GM06990 (cell line): ENCODE measurements around the gene ZNF200.

Source experiments
- DNase-seq: peaks from one replicate; pipeline ENCODE4 v3.0.0-alpha.2; 2011; ENCODE audit not compliant: insufficient read length; ENCODE audit errors: extremely low read depth
- H3K27me3 ChIP-seq: replicated peaks from 2 replicates; pipeline ENCODE4 v1.6.0; 2011; ENCODE audit warnings: low read length; ENCODE audit not compliant: control insufficient read depth, insufficient read depth
- H3K36me3 ChIP-seq: 2 replicates; pipeline ENCODE4 v1.5.1; 2011; ENCODE audit warnings: low read length; ENCODE audit not compliant: control insufficient read depth, insufficient read depth
- H3K4me3 ChIP-seq: replicated peaks from 2 replicates; pipeline ENCODE4 v1.5.1; 2011; ENCODE audit warnings: low read depth, mild to moderate bottlenecking, control low read depth, low read length
- TF ChIP-seq, protein P1 (sequence below): IDR thresholded peaks from 2 replicates; pipeline ENCODE4 v1.5.1; 2011; ENCODE audit warnings: low read length, control low read depth, mild to moderate bottlenecking, inconsistent platforms; ENCODE audit not compliant: insufficient read depth, poor library complexity, severe bottlenecking

ZNF200 gene

DNA sequence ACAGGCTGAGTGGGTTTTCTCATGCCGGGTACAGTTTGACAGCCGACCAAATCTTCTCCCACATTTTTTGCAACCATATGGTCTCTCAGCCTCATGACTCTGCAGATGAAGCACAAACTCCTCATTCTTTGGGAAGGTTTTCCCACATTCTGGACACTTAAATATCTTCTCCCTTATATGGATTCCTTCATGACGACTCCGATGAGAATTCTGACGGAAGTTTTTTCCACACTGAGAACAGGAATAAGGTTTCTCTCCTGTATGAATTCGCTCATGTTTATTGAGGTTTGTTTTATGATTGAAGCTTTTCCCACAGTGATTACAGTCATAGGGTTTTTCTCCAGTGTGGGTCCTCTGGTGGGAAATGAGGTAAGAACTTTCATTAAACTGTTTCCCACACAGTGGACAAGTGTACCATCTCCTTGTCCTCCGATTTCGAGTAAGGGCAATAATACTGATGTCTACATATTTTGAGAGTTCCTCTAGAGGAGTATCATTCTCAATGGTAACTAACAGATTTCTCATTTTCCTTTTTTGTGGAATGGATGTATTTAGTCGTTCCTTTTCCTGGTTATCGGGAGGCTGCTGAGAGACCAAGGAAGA, 10.9 kb downstream of the ZNF200 start:
- TF ChIP-seq, protein P1, sequence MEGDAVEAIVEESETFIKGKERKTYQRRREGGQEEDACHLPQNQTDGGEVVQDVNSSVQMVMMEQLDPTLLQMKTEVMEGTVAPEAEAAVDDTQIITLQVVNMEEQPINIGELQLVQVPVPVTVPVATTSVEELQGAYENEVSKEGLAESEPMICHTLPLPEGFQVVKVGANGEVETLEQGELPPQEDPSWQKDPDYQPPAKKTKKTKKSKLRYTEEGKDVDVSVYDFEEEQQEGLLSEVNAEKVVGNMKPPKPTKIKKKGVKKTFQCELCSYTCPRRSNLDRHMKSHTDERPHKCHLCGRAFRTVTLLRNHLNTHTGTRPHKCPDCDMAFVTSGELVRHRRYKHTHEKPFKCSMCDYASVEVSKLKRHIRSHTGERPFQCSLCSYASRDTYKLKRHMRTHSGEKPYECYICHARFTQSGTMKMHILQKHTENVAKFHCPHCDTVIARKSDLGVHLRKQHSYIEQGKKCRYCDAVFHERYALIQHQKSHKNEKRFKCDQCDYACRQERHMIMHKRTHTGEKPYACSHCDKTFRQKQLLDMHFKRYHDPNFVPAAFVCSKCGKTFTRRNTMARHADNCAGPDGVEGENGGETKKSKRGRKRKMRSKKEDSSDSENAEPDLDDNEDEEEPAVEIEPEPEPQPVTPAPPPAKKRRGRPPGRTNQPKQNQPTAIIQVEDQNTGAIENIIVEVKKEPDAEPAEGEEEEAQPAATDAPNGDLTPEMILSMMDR, result no peak

DNA sequence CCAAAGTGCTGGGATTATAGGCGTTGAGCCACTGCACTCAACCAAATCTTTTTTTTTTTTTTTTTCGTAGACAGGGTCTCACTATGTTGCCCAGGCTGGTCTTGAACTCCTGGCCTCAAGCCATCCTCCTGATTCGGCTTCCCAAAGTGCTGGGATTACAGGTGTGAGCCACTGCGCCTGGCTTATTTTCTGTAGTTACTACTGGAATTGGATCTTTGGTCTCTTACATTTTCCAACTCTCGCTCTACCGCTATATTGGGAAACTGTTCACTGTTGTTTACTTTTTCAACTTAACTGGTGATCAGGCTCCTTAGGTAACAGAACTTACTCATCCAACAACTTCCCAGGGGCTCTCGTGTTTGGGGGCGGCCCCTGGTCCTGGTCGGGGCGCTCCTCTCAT, 14.1 kb downstream of the ZNF200 start:
- TF ChIP-seq, protein P1, result no peak
- DNase-seq, result no peak
- Histone ChIP-seq H3K36me3 (peaks cover 2% of the 10 kb centered on the region), H3K27me3 (no peaks in the 10 kb centered on the region), H3K4me3 (no peak overlapping the region)

More for the DNA sequence above, 10.9 kb downstream of the ZNF200 start:
- Histone ChIP-seq H3K36me3 (peaks cover 2% of the 10 kb centered on the region), H3K4me3 (no peak overlapping the region), H3K27me3 (no peaks in the 10 kb centered on the region)
- DNase-seq, result no peak

DNA sequence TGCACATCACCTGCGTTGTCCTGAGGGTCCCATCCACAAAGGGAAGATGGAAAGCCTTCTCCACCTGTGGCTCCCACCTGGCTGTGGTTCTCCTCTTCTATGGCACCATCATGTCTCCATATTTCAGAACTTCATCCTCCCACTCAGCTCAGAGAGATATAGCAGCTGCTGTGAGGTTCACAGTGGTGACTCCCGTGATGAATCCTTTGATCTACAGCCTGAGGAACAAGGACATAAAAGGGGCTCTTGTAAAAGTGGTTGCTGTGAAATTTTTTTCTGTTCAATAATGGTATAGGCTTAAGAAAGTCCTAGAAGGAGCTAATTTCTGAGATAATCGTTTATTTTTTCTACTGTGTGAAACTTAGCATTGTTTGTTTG, 18.7 kb downstream of the ZNF200 start:
- no peak overlapping the region for H3K4me3 ChIP-seq
- H3K36me3 ChIP-seq, result no peaks in the 10 kb centered on the region
- H3K27me3 ChIP-seq, result no peaks in the 10 kb centered on the region
- no peak for DNase-seq
- TF ChIP-seq, protein P1, result no peak

DNA sequence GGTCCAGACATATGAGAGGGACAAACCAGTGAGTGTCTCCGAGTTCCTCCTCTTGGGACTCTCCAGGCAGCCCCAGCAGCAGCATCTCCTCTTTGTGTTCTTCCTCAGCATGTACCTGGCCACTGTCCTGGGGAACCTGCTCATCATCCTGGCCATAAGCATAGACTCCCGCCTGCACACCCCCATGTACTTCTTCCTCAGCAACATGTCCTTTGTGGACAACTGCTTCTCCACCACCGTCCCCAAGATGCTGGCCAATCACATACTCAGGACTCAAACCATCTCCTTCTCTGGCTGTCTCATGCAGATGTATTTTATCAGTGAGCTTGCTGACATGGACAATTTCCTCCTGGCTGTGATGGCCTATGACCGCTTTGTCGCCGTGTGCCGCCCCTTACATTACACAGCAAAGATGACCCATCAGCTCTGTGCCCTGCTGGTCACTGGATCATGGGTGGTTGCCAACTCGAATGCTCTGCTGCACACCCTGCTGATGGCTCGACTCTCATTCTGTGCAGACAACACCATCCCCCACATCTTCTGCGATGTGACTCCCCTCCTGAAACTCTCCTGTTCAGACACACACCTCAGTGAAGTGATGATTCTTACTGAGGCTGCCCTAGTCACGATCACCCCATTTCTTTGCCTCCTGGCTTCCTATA, 19.2 kb downstream of the ZNF200 start:
- Histone ChIP-seq H3K27me3 (no peaks in the 10 kb centered on the region), H3K36me3 (no peaks in the 10 kb centered on the region), H3K4me3 (no peak overlapping the region)
- DNase-seq, result no peak
- TF ChIP-seq, protein P1, result no peak

DNA sequence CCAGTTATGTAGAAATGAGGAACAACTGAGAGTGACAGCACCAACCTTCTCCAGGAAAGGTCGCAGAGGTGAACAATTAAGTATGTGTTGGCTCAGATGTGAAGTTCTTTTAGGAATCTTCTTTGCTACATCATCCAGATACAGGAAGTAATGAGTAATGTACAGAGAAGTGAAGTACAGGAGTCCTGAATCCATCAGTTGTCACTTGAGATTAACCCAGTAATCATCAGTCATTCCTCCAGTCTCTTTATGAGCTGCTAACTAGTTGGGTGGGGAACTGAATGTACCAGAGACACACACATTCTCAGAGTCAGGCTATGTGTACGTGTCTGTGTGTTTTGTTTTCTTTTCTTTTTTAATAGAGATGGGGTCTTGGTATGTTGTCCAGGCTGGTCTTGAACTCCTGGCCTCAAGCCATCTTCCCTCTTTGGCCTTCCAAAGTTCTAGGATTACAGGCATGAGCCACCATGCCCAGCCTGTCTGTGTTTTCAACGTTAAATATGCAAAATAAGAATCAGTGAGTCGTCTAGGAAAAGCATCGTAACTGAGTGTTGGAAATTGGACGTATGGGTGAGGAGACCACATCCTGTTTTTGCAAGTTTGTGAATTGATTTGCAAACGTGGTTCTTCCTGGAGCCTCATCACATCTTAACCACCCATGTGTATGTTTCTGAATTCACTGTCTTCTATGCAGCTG, 19.9 kb downstream of the ZNF200 start:
- Histone ChIP-seq H3K36me3 (no peaks in the 10 kb centered on the region), H3K4me3 (no peak overlapping the region), H3K27me3 (no peaks in the 10 kb centered on the region)
- TF ChIP-seq, protein P1, result no peak
- DNase-seq, result no peak
